HG02981 (cell line): ENCODE results near the gene HLA-DRA.
A peak's percentile ranks its signal among the peaks of the same experiment; 100 is the strongest.

Experiments used
- ATAC-seq: cut with Tn5 transposase; IDR thresholded peaks from one replicate; pipeline ENCODE4 v1.9.1; 2021; ENCODE audit warnings: mild to moderate bottlenecking, moderate library complexity; ENCODE audit not compliant: unreplicated experiment

HLA-DRA gene

DNA sequence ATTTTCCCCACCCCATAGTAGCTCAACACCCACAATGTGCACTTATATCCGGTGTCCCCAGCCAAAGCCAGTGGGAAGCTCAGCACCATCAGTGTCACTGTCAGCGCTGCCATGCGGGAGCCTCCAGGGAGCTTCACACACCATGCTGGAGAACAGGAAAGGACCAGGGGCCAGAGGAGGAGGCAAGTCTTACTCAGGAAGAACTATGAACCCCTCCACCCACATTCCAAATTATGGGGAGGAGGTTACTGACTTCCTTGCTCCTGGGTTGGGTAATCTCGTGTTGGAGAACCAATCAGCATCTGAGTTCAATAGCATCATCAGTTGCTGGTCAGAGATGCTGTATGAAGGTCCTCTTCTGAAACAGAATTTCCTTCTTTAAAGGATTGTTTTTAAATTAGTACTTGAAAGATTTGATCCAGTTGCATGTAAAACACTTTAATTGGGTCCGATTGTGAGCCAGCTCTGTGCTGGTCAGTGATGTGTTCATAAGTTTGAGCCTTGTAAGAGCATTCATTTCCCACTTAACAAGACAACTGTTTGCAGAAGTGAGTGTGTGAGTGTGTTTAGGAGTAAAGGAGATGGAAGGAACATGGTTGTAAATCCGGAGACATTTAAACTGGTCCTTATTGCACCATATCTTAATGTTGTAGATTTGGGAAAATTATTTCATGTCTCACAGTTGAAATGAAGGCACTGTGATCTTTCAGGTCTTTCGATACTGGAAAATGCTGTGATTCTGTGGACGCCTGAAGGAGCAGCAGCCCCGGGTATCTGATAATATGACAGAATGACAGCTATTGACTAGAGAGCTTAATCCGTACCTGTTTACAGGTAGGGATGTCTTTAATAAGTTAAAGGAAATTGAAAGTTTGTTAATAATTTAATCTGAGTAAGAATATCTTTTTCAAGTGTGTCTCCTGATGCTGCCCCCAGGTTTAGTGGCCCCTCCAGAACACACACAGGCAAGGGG is 34.0 kb downstream of the HLA-DRA start:
- peak; percentile 90 for ATAC-seq

GRCh38 chr6:32475392-32476206 is 35.9 kb downstream of the HLA-DRA start:
- no peak for ATAC-seq

DNA sequence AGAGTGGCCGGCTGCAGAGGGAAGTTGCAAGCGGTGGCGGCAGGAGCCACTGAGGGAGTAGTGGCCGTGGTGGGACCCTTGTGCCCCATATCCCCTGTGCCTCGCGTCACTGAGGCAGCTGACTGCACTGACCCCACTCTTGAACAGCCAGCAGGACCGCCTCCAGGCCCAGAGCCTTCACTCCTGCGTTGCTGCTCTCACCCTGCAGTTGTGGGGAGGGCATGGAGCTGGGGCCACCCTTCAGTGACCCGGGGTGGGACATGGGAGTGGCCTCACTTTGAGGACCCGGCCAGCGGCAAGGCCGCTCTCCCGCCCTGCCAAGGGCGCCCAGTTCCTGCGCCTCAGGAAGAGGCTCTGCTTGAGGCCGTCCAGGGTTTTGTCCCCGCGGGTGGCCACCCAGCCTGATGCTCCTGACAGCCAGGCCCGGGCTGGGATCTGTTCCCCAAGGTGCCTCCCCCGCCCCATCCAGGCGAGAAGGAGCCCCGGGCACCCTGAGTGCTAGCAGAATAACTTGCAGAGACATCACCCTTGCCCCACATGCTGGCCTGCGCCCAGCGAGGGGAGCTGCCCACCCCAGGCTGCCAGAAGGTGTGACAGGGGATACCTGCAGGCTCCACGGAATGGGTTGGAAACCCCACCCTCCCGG is 44.4 kb downstream of the HLA-DRA start:
- ATAC-seq, result no peak

- ATAC-seq, result no peak
Measured at GRCh38 chr6:32484614-32484998, 44.9 kb downstream of the HLA-DRA start.

- no peak for ATAC-seq
Measured at GRCh38 chr6:32488083-32488482, 48.4 kb downstream of the HLA-DRA start.

DNA sequence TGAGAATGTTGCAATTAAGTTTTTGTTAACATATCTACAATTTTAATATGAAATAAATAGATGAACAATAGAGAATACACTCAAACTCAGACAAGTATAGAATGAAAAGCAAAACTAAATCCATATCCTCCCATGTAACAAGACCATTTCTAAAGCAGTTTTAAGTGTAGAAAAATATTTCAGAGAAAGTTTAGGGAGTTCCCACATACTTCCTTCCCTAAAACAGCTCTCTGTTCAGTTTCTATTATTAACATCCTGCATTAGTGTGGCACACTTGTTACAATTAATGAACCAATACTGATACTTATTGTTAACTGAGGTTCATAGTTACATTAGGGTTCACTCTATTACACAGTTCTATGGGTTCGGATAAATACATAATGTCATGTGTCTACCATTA is 52.0 kb downstream of the HLA-DRA start:
- no peak for ATAC-seq

- no peak for ATAC-seq
Measured at GRCh38 chr6:32492351-32492750, 52.7 kb downstream of the HLA-DRA start.
